Tibial artery (tissue), 4 donors: Measurements from ENCODE around the gene FRAS1.

Experiments used
- DNase-seq, 2 donors: peaks; one replicate each; pipeline ENCODE4 v3.0.0-alpha.2; 2019
- H3K27ac ChIP-seq, 2 donors: fragments of 200-600 bp; sonication (generic) in 1 of 2; 1 replicate in 1 of 2; 2 replicates in 1 of 2; pipeline ENCODE4 v1.5.1; 2018 to 2019; ENCODE audit warnings: mild to moderate bottlenecking in 1 of 2
- H3K27me3 ChIP-seq, 2 donors: fragments of 200-600 bp; sonication (generic) in 1 of 2; one replicate each; pipeline versions ENCODE4 v1.5.1 to v1.6.0; 2016 to 2019
- H3K36me3 ChIP-seq, 3 donors: fragments of 200-600 bp; sonication (generic) in 2 of 3; one replicate each; pipeline ENCODE4 v1.5.1; 2016 to 2019; ENCODE audit warnings: mild to moderate bottlenecking in 2 of 3
- H3K4me1 ChIP-seq, 4 donors: fragments of 200-600 bp; sonication (generic) in 2 of 4; 1 replicate in 3 of 4; 2 replicates in 1 of 4; pipeline ENCODE4 v1.5.1; 2016 to 2019
- H3K4me3 ChIP-seq, 2 donors: fragments of 200-600 bp; sonication (generic) in 1 of 2; 1 replicate in 1 of 2; 2 replicates in 1 of 2; pipeline ENCODE4 v1.5.1; 2018 to 2019; ENCODE audit warnings: mild to moderate bottlenecking in 2 of 2
- H3K9me3 ChIP-seq, 3 donors: fragments of 200-600 bp; sonication (generic) in 1 of 3; one replicate each; pipeline ENCODE4 v1.5.1; 2016 to 2019
- CTCF ChIP-seq, 2 experiments: fragments of 200-600 bp in 1 of 2; fragments of 450-650 bp in 1 of 2; IDR thresholded peaks; one replicate each; pipeline ENCODE4 v1.5.1; 2017 to 2019; ENCODE audit warnings: antibody characterized with exemption in 2 of 2, mild to moderate bottlenecking in 1 of 2, moderate library complexity in 1 of 2
- intact Hi-C: fragments of 100-400 bp; cut with DNase I; formaldehyde crosslinking; loops from one replicate; pipeline ENCODE4 v1.15.0; 2023; ENCODE audit warnings: low total_unique reads

FRAS1 gene

GRCh38 chr4:78424461-78424860, 367.3 kb downstream of the FRAS1 start:
- no peak for DNase-seq

GRCh38 chr4:78426972-78427371, 369.8 kb downstream of the FRAS1 start:
- H3K36me3 ChIP-seq, result no peaks in the 10 kb centered on the region
- TF ChIP-seq CTCF (IDR thresholded peaks at IDR 0.05), result no peak
- H3K4me3 ChIP-seq, result no peak overlapping the region
- H3K4me1 ChIP-seq, result no peaks in the 10 kb centered on the region
- no peak overlapping the region for H3K27ac ChIP-seq
- intact Hi-C loops, result no loop called here
- H3K27me3 ChIP-seq, result no peaks in the 10 kb centered on the region
- no peaks in the 10 kb centered on the region for H3K9me3 ChIP-seq
- no peak for DNase-seq

More at GRCh38 chr4:78424461-78424860, 367.3 kb downstream of the FRAS1 start:
- intact Hi-C loops, result no loop called here
- Histone ChIP-seq H3K4me1 (no peaks in the 10 kb centered on the region), H3K9me3 (no peaks in the 10 kb centered on the region), H3K27ac (no peak overlapping the region), H3K36me3 (no peaks in the 10 kb centered on the region), H3K27me3 (no peaks in the 10 kb centered on the region), H3K4me3 (no peak overlapping the region)
- TF ChIP-seq CTCF (IDR thresholded peaks at IDR 0.05), result no peak

GRCh38 chr4:78428996-78429395, 371.9 kb downstream of the FRAS1 start:
- no peak for TF ChIP-seq CTCF (IDR thresholded peaks at IDR 0.05)
- no peaks in the 10 kb centered on the region for H3K4me1 ChIP-seq
- no peak overlapping the region for H3K4me3 ChIP-seq
- H3K27ac ChIP-seq, result no peak overlapping the region
- intact Hi-C loops, result no loop called here
- DNase-seq, result no peak
- no peaks in the 10 kb centered on the region for H3K36me3 ChIP-seq
- H3K27me3 ChIP-seq, result no peaks in the 10 kb centered on the region
- no peaks in the 10 kb centered on the region for H3K9me3 ChIP-seq

- H3K27me3 ChIP-seq, result no peaks in the 10 kb centered on the region
- H3K4me3 ChIP-seq, result no peak overlapping the region
- no peaks in the 10 kb centered on the region for H3K9me3 ChIP-seq
- H3K27ac ChIP-seq, result no peak overlapping the region
- H3K36me3 ChIP-seq, result no peaks in the 10 kb centered on the region
- DNase-seq, result no peak
- intact Hi-C loops, result no loop called here
- no peaks in the 10 kb centered on the region for H3K4me1 ChIP-seq
- TF ChIP-seq CTCF (IDR thresholded peaks at IDR 0.05), result no peak
Measured at GRCh38 chr4:78432896-78433295, 375.8 kb downstream of the FRAS1 start.

GRCh38 chr4:78437608-78438088, 380.5 kb downstream of the FRAS1 start:
- Histone ChIP-seq H3K4me1 (no peaks in the 10 kb centered on the region), H3K27ac (no peak overlapping the region), H3K27me3 (no peaks in the 10 kb centered on the region), H3K4me3 (no peak overlapping the region), H3K36me3 (no peaks in the 10 kb centered on the region), H3K9me3 (no peaks in the 10 kb centered on the region)
- no peak for DNase-seq
- TF ChIP-seq CTCF (IDR thresholded peaks at IDR 0.05), result no peak
- intact Hi-C loops, result no loop called here

- no peak for DNase-seq
- Histone ChIP-seq H3K27me3 (no peaks in the 10 kb centered on the region), H3K36me3 (no peaks in the 10 kb centered on the region), H3K27ac (no peak overlapping the region), H3K4me3 (no peak overlapping the region), H3K4me1 (no peaks in the 10 kb centered on the region), H3K9me3 (no peaks in the 10 kb centered on the region)
- TF ChIP-seq CTCF (IDR thresholded peaks at IDR 0.05), result no peak
- intact Hi-C loops, result no loop called here
Measured at GRCh38 chr4:78439328-78439727, 382.2 kb downstream of the FRAS1 start.
